Measurements from ENCODE around the gene CITED4. TPM values are rescaled to one million over a fixed set of nuclear protein-coding genes. Genes with fewer than 3 reads are reported as not detected.

The CITED4 gene
- total and polyA plus RNA-seq, 10 of the 15 experiments (the other 5 are each of a cell fraction or from before 2014, with no cell fraction given): 0.13 to 0.64 (median 0.26) TPM; not detected in 6

GRCh38 chr1:40845895-40846294 lies 16.3 kb downstream of the CITED4 start:
- SMC1A ChIA-PET (ENCODE audit: uncharacterized antibody, unreplicated experiment): interaction anchor here (1.4 to 17.4 kb wide), 3 partner anchors 72 to 103 kb away, joined by 11 to 197 read pairs (median 111); no protein-coding TSS in a partner anchor
- H3K36me3 ChIP-seq (ENCODE audit: control insufficient read depth in 2 of 2, insufficient read depth in 2 of 2, low read length in 1 of 2): no peaks in the 10 kb centered on the region
- FAIRE-seq: no peak
- 93% methylated on average over 1 of the region's 1 CpG for WGBS (ENCODE audit: insufficient coverage, insufficient replicate concordance, low lambda C conversion rate, missing lambda C conversion rate)
- H3K4me3 ChIP-seq: no peak overlapping the region
- in situ Hi-C loops (cut with MboI): loop anchor here (5.0 kb wide), 2 partner anchors 106 to 234 kb away; no protein-coding TSS in a partner anchor
- no peak overlapping the region for H2AFZ ChIP-seq (ENCODE audit: control insufficient read depth, low read depth, low read length)
- no peaks in the 10 kb centered on the region for H4K20me1 ChIP-seq (ENCODE audit: control insufficient read depth, insufficient read depth)
- no TSS peak for BruUV-seq (replicated peaks)
- intact Hi-C loops (cut with micrococcal nuclease; ENCODE audit: unreplicated experiment): no loop called here
- no peak for DNase-seq (ENCODE audit: low read depth, low spot score)
- H3K27ac ChIP-seq (ENCODE audit: control insufficient read depth, insufficient read depth): no peak overlapping the region
- H3K9ac ChIP-seq (ENCODE audit: control insufficient read depth, insufficient read depth, low read length): no peak overlapping the region
- H3K79me2 ChIP-seq (ENCODE audit: control insufficient read depth, insufficient read depth, low read length): no peaks in the 10 kb centered on the region
- H3K9me3 ChIP-seq (replicated peaks; ENCODE audit: control insufficient read depth, insufficient read depth, low read length): no peaks in the 10 kb centered on the region; the same call in 2 of the 3 replicates
- no peaks in the 10 kb centered on the region for H3K27me3 ChIP-seq (replicated peaks in 1 of 2; ENCODE audit: control insufficient read depth in 2 of 2, insufficient read depth in 2 of 2, low read length in 1 of 2)
- ATAC-seq: no peak
- H3K4me1 ChIP-seq (ENCODE audit: control insufficient read depth, insufficient read depth, low read length): peaks cover 4% of the 10 kb centered on the region; the same call in 1 of the 2 replicates
- H3K4me2 ChIP-seq (ENCODE audit: control insufficient read depth, insufficient read depth): no peak overlapping the region
- RAD21 ChIA-PET (ENCODE audit: unreplicated experiment): interaction anchor here (0.8 to 5.9 kb wide), 3 partner anchors 72 to 235 kb away, joined by 3 to 86 read pairs (median 15); no protein-coding TSS in a partner anchor
- POLR2A ChIA-PET: no interaction called here
- CTCF ChIA-PET: interaction anchor here (0.9 to 11.6 kb wide), 3 partner anchors 72 to 314 kb away, joined by 3 to 254 read pairs (median 43); no protein-coding TSS in a partner anchor
- TF ChIP-seq POLR2AphosphoS5 (IDR thresholded peaks at IDR 0.05; ENCODE audit: low read length): no peak
- no peak for TF ChIP-seq KLF5 (IDR thresholded peaks at IDR 0.05; ENCODE audit: partially characterized antibody)
- TF ChIP-seq ZNF384 (IDR thresholded peaks at IDR 0.05; ENCODE audit: borderline replicate concordance, low read depth, low read length): no peak
- TF ChIP-seq ZNF24 (IDR thresholded peaks at IDR 0.05): no peak
- TF ChIP-seq NFXL1 (IDR thresholded peaks at IDR 0.05; ENCODE audit: borderline replicate concordance): no peak
- TF ChIP-seq SIN3A (IDR thresholded peaks at IDR 0.05; ENCODE audit: low read depth, low read length): no peak
- no peak for TF ChIP-seq KDM1A (IDR thresholded peaks at IDR 0.05; ENCODE audit: borderline replicate concordance)
- no peak for TF ChIP-seq MYC (IDR thresholded peaks at IDR 0.05; ENCODE audit: insufficient read depth, insufficient read length, insufficient replicate concordance, low read length, severe bottlenecking)
- no peak for TF ChIP-seq BACH1 (IDR thresholded peaks at IDR 0.05; ENCODE audit: borderline replicate concordance)
- TF ChIP-seq JUND (IDR thresholded peaks at IDR 0.05; ENCODE audit: low read depth, low read length): no peak
- no peak for TF ChIP-seq CUX1 (IDR thresholded peaks at IDR 0.05; ENCODE audit: insufficient replicate concordance, low read depth, low read length)
- no peak for TF ChIP-seq CEBPB (IDR thresholded peaks at IDR 0.05; ENCODE audit: borderline replicate concordance in 1 of 2, low read depth in 2 of 2, low read length in 2 of 2)
- TF ChIP-seq HDAC6 (IDR thresholded peaks at IDR 0.05; ENCODE audit: unreplicated experiment): no peak
- no peak for TF ChIP-seq ASH2L (IDR thresholded peaks at IDR 0.05; ENCODE audit: borderline replicate concordance, low read depth)
- no peak for TF ChIP-seq E2F8 (IDR thresholded peaks at IDR 0.05; ENCODE audit: low read depth, partially characterized antibody)
- no peak for TF ChIP-seq MEF2B (IDR thresholded peaks at IDR 0.05; ENCODE audit: partially characterized antibody, poor library complexity, severe bottlenecking)

Measured in GM12878 (cell line).